Ishikawa (cell line): Measurements from ENCODE around the gene ZIC2.

Experiments
- CEBPB ChIP-seq: IDR thresholded peaks from 2 replicates; pipeline ENCODE4 v1.6.1; 2012
- CREB1 ChIP-seq: IDR thresholded peaks from 2 replicates; pipeline ENCODE4 v1.6.1; 2012; ENCODE audit warnings: low read depth
- EGR1 ChIP-seq: IDR thresholded peaks from 2 replicates; pipeline ENCODE4 v1.6.1; 2012
- EP300 ChIP-seq: IDR thresholded peaks from 2 replicates; pipeline ENCODE4 v1.6.1; 2012; ENCODE audit warnings: borderline replicate concordance
- FOXM1 ChIP-seq: IDR thresholded peaks from 2 replicates; pipeline ENCODE4 v1.6.1; 2012; ENCODE audit warnings: low read depth, borderline replicate concordance
- NFIC ChIP-seq: IDR thresholded peaks from 2 replicates; pipeline ENCODE4 v1.6.1; 2012
- RAD21 ChIP-seq: IDR thresholded peaks from 2 replicates; pipeline ENCODE4 v1.6.1; 2012; ENCODE audit warnings: low read depth
- TAF1 ChIP-seq: IDR thresholded peaks from 2 replicates; pipeline ENCODE4 v1.6.1; 2012; ENCODE audit warnings: low read depth, mild to moderate bottlenecking
- TCF12 ChIP-seq: IDR thresholded peaks from 2 replicates; pipeline ENCODE4 v1.6.1; 2012; ENCODE audit warnings: low read depth
- TEAD4 ChIP-seq: IDR thresholded peaks from 2 replicates; pipeline ENCODE4 v1.6.1; 2012
- YY1 ChIP-seq: IDR thresholded peaks from 2 replicates; pipeline ENCODE4 v1.6.1; 2012; ENCODE audit warnings: low read depth
- ZBTB7A ChIP-seq: IDR thresholded peaks from 2 replicates; pipeline ENCODE4 v1.6.1; 2012; ENCODE audit warnings: low read depth
- TF ChIP-seq, protein P1 (sequence below): IDR thresholded peaks from 2 replicates; pipeline ENCODE4 v1.6.1; 2012
- TF ChIP-seq, protein P2 (sequence below): IDR thresholded peaks from 2 replicates; pipeline ENCODE4 v1.6.1; 2012; ENCODE audit warnings: low read depth, mild to moderate bottlenecking
- TF ChIP-seq, protein P3 (sequence below): IDR thresholded peaks from 2 replicates; pipeline ENCODE4 v1.6.1; 2012

The ZIC2 gene

DNA sequence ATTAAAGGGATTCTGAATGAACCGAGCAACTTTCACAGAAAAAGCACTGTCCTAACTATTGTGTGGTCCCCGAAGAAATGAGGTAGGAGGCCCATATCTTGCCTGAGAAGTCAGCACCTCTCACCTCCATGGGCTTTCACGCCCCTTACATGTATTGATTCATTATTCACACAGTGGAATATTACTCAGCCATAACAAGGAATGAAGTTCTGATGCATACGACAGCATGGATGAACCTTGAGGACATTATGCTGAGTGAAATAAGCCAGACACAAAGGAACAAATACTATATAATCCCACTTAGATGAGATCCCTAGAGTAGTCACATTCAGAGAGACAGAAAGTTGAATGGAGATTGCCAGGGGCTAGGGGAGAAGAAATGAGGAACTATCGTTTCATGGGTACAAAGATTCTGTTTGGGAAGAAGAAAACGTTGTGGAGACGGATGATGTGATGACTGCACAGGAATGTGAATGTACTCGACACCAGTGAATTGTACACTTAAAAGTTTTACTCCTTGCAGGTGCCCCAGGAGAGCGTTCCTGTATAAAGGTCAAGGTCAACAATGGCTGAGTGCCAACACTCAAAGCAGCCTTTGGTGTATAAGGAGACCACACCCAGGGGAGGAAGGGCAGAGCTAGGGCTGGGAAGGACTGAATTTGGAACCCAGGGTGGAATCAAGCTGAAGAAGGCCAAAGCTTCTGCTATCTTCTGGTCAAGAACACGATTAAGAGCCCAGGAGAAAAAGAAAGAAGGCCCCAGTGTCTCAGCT, 32.5 kb upstream of the ZIC2 start:
- TF ChIP-seq TAF1 = no peak
- TF ChIP-seq, protein P1, sequence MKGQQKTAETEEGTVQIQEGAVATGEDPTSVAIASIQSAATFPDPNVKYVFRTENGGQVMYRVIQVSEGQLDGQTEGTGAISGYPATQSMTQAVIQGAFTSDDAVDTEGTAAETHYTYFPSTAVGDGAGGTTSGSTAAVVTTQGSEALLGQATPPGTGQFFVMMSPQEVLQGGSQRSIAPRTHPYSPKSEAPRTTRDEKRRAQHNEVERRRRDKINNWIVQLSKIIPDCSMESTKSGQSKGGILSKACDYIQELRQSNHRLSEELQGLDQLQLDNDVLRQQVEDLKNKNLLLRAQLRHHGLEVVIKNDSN = no peak
- TF ChIP-seq NFIC = 0 out of 2 replicates have a peak, but pooled peaks have one; percentile 30

DNA sequence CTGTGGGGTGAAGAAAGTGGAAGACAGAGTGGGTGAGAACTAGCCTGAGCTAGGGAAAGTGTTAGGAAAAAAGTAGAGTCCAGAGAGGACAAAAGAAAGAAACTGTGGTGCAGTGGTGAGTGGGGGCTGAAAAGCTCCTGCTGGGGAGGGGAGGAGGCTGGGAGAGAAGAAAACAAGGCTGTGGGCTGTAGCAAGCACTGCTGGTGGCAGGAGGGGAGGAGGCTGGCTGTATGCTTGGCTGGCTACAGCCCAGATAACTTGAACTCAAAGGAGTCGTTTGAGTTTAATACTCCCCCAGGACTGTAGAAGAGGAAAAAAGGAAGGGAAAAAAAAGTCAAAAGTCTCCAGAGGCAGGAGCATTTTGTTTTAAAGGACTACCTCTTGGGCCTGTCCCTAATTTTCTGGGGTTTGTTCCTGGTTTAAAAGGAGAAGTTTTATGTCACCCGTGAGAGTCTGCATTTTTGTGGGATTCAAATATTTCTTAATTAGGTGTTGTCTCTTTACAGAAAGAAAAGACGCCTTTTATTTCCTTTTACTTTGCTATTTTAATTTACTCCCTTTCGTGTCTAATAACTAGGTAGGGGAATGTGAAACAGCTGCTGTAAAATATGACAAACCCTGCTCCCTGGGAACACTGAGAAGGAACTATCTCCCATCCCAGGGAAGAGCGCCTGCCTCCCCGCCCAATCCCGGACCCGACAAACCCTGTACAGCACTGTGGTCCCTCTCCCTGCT, 31.7 kb upstream of the ZIC2 start:
- TF ChIP-seq CREB1 (no peak), CEBPB (no peak), EP300 (no peak), TEAD4 (no peak)

DNA sequence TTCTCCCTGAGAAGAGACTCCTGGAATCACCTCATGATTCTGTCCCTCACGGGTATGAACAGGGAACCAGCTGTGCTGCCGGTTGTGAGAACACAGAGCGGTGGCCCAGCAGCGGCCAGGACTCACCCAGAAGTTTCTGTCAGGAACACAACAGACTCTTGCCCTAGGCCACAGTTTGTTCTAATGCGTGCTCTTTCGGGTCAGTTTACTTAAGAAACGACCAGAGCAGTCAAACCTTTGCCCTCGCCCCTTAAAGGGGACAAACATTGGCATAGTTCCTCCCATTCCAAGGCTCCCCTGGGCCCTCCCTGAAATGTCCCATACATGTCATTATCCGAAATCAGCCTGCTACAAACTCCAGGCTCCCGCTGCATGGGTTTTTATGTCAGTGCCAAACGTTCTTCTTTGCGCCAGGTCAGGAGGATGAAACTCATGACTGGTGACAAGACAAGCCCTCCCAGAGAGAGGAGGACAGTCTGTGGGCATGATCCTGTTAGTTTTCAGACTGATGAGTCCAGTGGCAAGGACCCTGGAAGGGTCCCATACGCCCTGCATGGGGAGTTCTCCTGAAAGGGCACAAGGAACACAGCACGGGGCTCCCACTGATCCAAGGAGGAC, 28.3 kb upstream of the ZIC2 start:
- TF ChIP-seq RAD21 (no peak), FOXM1 (no peak), CEBPB (no peak), TAF1 (no peak), EGR1 (no peak), YY1 (no peak), TCF12 (no peak), CREB1 (no peak), NFIC (no peak), TEAD4 (no peak), ZBTB7A (no peak), EP300 (no peak)
- TF ChIP-seq, protein P2, sequence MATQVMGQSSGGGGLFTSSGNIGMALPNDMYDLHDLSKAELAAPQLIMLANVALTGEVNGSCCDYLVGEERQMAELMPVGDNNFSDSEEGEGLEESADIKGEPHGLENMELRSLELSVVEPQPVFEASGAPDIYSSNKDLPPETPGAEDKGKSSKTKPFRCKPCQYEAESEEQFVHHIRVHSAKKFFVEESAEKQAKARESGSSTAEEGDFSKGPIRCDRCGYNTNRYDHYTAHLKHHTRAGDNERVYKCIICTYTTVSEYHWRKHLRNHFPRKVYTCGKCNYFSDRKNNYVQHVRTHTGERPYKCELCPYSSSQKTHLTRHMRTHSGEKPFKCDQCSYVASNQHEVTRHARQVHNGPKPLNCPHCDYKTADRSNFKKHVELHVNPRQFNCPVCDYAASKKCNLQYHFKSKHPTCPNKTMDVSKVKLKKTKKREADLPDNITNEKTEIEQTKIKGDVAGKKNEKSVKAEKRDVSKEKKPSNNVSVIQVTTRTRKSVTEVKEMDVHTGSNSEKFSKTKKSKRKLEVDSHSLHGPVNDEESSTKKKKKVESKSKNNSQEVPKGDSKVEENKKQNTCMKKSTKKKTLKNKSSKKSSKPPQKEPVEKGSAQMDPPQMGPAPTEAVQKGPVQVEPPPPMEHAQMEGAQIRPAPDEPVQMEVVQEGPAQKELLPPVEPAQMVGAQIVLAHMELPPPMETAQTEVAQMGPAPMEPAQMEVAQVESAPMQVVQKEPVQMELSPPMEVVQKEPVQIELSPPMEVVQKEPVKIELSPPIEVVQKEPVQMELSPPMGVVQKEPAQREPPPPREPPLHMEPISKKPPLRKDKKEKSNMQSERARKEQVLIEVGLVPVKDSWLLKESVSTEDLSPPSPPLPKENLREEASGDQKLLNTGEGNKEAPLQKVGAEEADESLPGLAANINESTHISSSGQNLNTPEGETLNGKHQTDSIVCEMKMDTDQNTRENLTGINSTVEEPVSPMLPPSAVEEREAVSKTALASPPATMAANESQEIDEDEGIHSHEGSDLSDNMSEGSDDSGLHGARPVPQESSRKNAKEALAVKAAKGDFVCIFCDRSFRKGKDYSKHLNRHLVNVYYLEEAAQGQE = no peak
- TF ChIP-seq, protein P1 = no peak
- TF ChIP-seq, protein P3, sequence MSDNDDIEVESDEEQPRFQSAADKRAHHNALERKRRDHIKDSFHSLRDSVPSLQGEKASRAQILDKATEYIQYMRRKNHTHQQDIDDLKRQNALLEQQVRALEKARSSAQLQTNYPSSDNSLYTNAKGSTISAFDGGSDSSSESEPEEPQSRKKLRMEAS = no peak

DNA sequence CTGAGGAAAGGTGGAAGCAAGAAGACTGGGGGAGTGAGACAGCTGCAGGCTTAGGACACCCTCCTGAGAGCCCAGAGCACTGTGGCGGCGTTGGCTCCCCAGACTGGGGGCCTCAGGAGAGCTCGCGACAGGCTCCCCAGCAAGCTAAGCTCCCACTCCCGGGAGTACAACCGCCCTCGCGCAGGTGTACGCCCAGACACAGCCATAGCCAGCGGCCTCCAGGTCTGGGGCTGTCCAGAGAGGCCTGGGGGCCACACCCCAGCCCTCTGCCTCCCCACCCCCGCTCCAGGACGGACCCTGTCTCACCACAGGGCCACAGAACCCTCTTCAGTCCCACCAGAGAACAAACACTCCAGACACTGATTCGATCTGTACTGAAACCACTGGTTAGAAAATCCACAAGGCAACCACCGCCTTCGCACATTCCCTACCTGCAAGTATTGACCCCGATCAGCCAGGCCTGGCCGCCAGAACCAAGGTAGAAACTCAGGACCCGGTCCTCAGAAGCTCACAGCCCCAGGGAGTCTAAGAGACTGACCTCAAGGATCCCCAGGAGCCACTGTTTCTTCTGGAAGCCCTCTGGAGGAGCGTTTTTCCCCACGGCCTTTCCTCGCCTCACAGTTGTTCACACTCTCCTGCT, 26.4 kb upstream of the ZIC2 start:
- TF ChIP-seq, protein P1 = no peak

DNA sequence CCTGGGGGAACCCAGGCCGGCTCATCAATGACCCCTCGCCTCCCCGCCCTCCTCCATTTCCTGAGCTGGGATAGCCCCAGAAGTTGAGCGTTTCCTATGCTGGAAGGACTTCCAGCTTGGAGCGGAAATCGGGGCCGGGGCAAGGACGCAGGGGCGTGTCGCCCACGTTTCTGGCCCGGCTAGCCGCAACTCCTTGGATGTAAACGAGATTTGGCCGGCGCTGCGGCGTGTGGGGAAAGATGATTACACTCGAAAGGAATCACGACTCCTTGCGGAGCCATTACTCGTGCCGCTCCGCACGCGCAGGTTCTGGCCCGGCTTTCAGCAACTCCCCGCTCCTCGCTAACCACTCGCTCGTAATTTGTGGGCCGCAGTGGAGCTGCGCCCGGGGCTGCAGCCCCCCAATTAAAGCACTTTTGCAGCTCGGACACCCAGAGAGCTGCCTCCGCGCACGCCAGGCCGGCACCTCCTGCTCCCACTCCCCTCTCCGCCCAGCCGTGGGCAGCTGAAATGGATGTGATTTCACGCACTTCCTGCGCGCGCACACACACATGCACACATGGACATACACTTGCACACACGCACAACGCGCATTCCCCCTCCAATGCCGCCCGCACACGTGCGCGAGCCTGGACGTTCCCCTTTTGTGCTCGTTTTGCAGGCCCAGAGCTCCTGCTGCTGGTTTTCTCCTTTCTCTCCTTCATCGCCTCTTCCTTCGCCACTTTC, 25.7 kb upstream of the ZIC2 start:
- TF ChIP-seq ZBTB7A (no peak), FOXM1 (no peak), YY1 (no peak), RAD21 (no peak), NFIC (no peak)

DNA sequence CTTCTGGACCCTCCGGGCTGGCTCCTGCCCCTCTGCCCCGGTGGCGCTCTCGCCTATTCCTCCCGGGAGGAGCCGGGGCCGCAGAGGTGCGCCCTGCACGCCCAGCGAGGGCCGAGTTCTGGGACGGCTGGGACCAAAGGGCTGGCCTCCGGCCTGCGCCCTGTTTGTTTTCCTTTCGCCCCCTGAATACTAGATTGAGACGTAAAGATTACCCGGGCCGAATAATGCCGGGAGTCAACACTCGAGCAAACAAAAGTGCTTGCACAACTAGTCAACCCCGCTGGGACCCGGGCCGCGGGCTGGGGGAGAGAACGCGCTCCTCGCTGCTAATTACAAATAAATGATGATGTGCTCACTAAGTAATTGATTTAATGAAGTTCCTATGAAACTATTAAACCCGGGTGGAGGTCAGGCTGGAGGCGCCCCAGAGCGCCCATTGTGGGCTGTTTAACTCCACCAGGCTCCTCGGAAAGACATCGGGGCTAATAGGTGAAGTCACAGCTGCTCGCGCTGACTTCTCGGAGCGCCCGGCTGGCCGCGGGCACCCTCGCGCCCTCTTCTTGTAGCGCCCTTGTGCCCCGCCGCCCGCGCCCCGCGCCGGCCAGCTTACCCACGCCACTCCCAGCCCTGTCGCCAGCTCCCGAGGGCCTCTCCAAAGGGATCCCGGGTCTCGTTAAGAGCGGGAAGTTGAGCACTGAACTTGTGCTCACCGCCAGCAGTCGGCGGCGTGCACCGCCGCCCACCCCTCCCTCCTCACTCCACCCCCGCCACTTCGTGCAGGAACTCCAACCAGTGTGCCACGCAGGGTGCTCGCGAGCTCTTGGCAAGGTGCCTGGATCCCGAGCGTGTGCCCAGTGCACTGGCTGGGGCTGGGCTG, 24.9 kb upstream of the ZIC2 start:
- TF ChIP-seq YY1 (no peak), CEBPB (no peak), CREB1 (no peak), ZBTB7A (no peak), TEAD4 (no peak), EGR1 (no peak), TCF12 (no peak)
- TF ChIP-seq, protein P2 = no peak
- TF ChIP-seq, protein P3 = no peak
- TF ChIP-seq, protein P1 = no peak
